GM19438 (cell line): ENCODE results near the gene ICAM3.
"Not testable (repeated sequence)": the region's sequence is repeated elsewhere in the genome, so short reads cannot be mapped to it uniquely, and the experiment has no call there.

Experiments
- ATAC-seq: cut with Tn5 transposase; IDR thresholded peaks from one replicate; pipeline ENCODE4 v1.9.1; 2021; ENCODE audit warnings: low read depth; ENCODE audit not compliant: unreplicated experiment

The ICAM3 gene

GRCh38 chr19:10352764-10353671 lies 13.6 kb upstream of the ICAM3 start:
- ATAC-seq, result no peak

GRCh38 chr19:10346509-10346908 lies 7.1 kb upstream of the ICAM3 start:
- no peak for ATAC-seq

GRCh38 chr19:10344780-10345179 lies 5.4 kb upstream of the ICAM3 start:
- ATAC-seq, result no peak

- no peak for ATAC-seq
Observed at GRCh38 chr19:10343495-10343894, 4.1 kb upstream of the ICAM3 start.

GRCh38 chr19:10339977-10340376 lies 553 bp upstream of the ICAM3 start:
- no peak for ATAC-seq

GRCh38 chr19:10338940-10339339 lies 484 bp downstream of the ICAM3 start:
- no peak for ATAC-seq

- not testable (repeated sequence) for ATAC-seq
Observed at GRCh38 chr19:10336725-10337124, 2.7 kb downstream of the ICAM3 start.

- no peak for ATAC-seq
Observed at GRCh38 chr19:10335352-10335985, 4.0 kb downstream of the ICAM3 start.

GRCh38 chr19:10334588-10335351 lies 4.7 kb downstream of the ICAM3 start:
- ATAC-seq, result no peak

GRCh38 chr19:10333758-10334587 lies 5.5 kb downstream of the ICAM3 start:
- no peak for ATAC-seq

- peak; percentile 83 for ATAC-seq
Observed at GRCh38 chr19:10332965-10333757, 6.3 kb downstream of the ICAM3 start, which contains the start of gene RAVER1. Gene RAVER1 (minus strand): TSS chr19:10333529. CDS start chr19:10333507, 22 bp downstream.

GRCh38 chr19:10332158-10332964 lies 7.1 kb downstream of the ICAM3 start:
- ATAC-seq, result no peak

- ATAC-seq, result no peak
Observed at GRCh38 chr19:10329555-10329954, 9.9 kb downstream of the ICAM3 start.

GRCh38 chr19:10328558-10329429 lies 10.6 kb downstream of the ICAM3 start:
- ATAC-seq, result no peak

- ATAC-seq, result no peak
Observed at GRCh38 chr19:10327793-10328192, 11.6 kb downstream of the ICAM3 start.

GRCh38 chr19:10325732-10326131 lies 13.7 kb downstream of the ICAM3 start:
- ATAC-seq, result no peak
